Osteocyte (in vitro differentiated cells): Measurements from ENCODE around the gene HNF4A. TPM values are rescaled to one million over a fixed set of nuclear protein-coding genes. Genes with fewer than 3 reads are reported as not detected.

Experiments
- DNase-seq: peaks from one replicate; pipeline ENCODE4 v3.0.0; 2021; ENCODE audit warnings: mixed read lengths; ENCODE audit not compliant: unreplicated experiment; ENCODE audit errors: extremely low spot score
- H3K27ac Mint-ChIP-seq: one replicate; pipeline ENCODE4 v1.8.0; 2021; ENCODE audit warnings: mild to moderate bottlenecking, mixed read lengths; ENCODE audit not compliant: unreplicated experiment
- H3K27me3 Mint-ChIP-seq: one replicate; pipeline ENCODE4 v1.8.0; 2021; ENCODE audit warnings: mixed read lengths; ENCODE audit not compliant: unreplicated experiment
- H3K36me3 Mint-ChIP-seq: one replicate; pipeline ENCODE4 v1.8.0; 2021; ENCODE audit warnings: mixed read lengths; ENCODE audit not compliant: unreplicated experiment
- H3K4me1 Mint-ChIP-seq: one replicate; pipeline ENCODE4 v1.8.0; 2021; ENCODE audit warnings: mixed read lengths; ENCODE audit not compliant: unreplicated experiment
- H3K4me3 Mint-ChIP-seq: one replicate; pipeline ENCODE4 v1.8.0; 2021; ENCODE audit warnings: mild to moderate bottlenecking, moderate library complexity, mixed read lengths; ENCODE audit not compliant: unreplicated experiment
- H3K9me3 Mint-ChIP-seq: one replicate; pipeline ENCODE4 v1.8.0; 2021; ENCODE audit warnings: mixed read lengths; ENCODE audit not compliant: unreplicated experiment
- total RNA-seq: library from RNA; stranded (reverse); gene quantifications from 2 replicates; pipeline ENCODE4 v1.2.1, GENCODE V29; 2021
- TF ChIP-seq, protein P1 (sequence below): fragments of 200-600 bp; sonication (generic); IDR thresholded peaks from 2 replicates; pipeline ENCODE4 v1.5.0; 2021; ENCODE audit warnings: antibody characterized with exemption, mild to moderate bottlenecking, moderate library complexity

Gene HNF4A
- total RNA-seq, 1 donor from 2014 or later: not detected

DNA sequence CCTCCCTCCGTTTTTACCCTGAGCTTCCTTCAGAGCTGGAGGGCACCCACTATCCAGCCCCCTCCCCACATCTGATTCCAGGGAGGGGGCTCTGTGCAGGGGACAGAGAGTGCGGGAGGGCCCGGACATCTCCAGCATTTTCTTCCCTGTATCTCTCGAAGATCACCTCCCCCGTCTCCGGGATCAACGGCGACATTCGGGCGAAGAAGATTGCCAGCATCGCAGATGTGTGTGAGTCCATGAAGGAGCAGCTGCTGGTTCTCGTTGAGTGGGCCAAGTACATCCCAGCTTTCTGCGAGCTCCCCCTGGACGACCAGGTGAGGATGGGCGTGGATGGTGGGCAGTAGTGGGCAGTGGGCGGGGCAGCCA lies 58.8 kb downstream of the HNF4A start:
- Mint-ChIP-seq H3K36me3 (no peaks in the 10 kb centered on the region), H3K4me3 (no peak overlapping the region), H3K27me3 (peaks cover 29% of the 10 kb centered on the region), H3K4me1 (no peaks in the 10 kb centered on the region), H3K27ac (no peak overlapping the region), H3K9me3 (no peaks in the 10 kb centered on the region)
- TF ChIP-seq, protein P1, sequence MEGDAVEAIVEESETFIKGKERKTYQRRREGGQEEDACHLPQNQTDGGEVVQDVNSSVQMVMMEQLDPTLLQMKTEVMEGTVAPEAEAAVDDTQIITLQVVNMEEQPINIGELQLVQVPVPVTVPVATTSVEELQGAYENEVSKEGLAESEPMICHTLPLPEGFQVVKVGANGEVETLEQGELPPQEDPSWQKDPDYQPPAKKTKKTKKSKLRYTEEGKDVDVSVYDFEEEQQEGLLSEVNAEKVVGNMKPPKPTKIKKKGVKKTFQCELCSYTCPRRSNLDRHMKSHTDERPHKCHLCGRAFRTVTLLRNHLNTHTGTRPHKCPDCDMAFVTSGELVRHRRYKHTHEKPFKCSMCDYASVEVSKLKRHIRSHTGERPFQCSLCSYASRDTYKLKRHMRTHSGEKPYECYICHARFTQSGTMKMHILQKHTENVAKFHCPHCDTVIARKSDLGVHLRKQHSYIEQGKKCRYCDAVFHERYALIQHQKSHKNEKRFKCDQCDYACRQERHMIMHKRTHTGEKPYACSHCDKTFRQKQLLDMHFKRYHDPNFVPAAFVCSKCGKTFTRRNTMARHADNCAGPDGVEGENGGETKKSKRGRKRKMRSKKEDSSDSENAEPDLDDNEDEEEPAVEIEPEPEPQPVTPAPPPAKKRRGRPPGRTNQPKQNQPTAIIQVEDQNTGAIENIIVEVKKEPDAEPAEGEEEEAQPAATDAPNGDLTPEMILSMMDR: no peak
- no peak for DNase-seq

DNA sequence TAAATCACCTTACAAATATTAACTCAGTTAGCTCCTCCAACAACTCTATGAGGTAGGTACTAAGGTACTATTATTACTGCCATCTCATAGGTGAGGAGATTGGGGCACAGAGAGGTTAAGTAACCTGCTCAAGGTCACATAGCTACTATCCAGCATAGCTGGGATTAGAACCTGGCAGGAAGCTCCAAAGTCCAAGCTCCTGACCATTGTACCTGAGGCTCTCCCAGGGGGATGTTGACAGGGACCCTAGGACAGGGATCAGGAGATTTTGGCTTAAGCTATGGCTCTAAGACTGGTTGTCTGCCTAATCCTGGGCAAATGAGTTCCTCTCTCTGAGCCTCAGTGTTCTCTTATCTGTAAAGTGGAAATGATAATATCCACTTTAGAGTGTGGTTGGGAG lies 59.3 kb downstream of the HNF4A start:
- DNase-seq: no peak
- Mint-ChIP-seq H3K9me3 (no peaks in the 10 kb centered on the region), H3K27me3 (peaks cover 29% of the 10 kb centered on the region), H3K27ac (no peak overlapping the region), H3K4me1 (no peaks in the 10 kb centered on the region), H3K36me3 (no peaks in the 10 kb centered on the region), H3K4me3 (no peak overlapping the region)
- TF ChIP-seq, protein P1: no peak

DNA sequence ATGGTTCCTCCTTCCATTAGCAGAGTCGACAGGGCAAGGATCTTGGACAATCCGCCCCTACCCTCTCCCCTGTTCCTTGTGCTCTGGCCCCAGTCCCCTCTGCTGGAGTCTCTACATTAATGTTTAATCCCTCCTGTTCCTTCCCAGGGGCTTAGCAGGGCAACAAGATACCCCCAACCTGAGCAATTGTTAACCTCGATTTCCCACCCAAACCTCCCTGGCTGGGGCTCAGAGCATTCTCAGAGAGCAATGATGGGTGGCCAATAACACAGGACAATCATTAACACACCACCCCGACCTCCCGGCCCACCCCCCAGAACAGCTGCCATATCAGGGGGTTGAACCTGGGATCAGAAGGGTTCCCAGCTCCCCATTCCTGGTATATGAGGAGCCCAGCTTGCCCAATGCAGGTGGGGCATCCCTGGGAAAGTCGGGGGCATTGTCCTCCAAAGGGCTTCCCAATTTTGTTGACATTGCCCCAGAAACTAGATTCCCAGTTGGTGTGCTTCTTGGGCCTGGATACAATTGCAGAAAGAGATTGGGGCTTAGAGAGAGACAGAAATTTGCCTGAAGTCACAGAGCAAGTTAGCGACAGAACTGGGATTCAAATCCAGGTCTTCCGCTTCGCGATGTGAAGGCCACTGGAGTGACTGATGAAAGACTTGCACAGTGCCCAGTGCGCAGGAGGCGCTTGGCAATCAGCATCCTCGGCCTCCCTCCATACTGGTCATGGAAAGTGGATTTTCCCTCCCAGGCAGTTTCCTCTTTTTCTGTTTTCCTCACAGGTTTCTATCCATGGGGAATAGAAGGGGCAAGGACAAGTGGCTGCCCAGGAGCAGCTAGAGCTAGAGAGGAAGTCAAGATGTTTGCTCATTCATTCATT lies 60.6 kb downstream of the HNF4A start:
- Mint-ChIP-seq H3K4me1 (no peaks in the 10 kb centered on the region), H3K9me3 (no peaks in the 10 kb centered on the region)
- TF ChIP-seq, protein P1: no peak

DNA sequence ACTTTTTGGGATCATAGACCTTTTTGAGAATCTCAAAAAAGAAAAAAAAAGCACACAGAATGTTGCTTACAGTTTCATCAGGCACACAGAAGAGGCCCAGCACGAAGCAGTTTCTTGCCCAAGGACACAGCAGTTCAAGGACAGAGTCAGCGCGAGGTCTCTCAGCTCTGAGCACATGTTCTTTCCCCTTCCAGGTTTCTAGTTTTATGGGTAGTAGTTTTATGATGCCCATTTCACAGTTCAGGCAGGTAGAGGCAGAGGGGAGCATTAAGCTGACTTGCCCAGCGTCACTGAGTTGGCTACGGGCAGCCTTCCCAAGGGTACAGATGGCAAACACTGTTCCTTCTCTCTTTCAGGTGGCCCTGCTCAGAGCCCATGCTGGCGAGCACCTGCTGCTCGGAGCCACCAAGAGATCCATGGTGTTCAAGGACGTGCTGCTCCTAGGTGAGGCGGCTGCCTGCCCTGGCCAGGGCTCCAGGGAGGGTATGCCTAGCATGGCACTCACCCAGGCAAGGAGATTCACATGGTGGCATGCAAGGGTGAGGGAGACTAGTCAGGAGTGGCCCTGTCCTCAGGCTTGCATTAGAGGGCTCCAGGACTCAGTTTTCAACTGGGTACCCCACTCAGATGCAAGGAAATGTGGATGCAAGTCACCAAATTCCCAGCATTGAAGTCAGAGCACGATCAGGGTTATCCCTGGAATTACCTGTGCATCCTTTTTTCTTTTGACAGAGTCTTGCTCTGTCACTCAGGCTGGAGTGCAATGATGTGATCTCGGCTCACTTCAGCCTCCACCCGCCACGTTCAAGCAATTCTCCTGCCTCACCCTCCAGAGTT lies 62.8 kb downstream of the HNF4A start:
- Mint-ChIP-seq H3K27ac (no peak overlapping the region), H3K4me1 (no peaks in the 10 kb centered on the region), H3K27me3 (peaks cover 36% of the 10 kb centered on the region), H3K9me3 (no peaks in the 10 kb centered on the region), H3K36me3 (no peaks in the 10 kb centered on the region), H3K4me3 (no peak overlapping the region)
- no peak for DNase-seq
- TF ChIP-seq, protein P1: no peak

More for the DNA sequence above, 60.6 kb downstream of the HNF4A start:
- Mint-ChIP-seq H3K27me3 (peaks cover 37% of the 10 kb centered on the region), H3K27ac (no peak overlapping the region), H3K36me3 (no peaks in the 10 kb centered on the region), H3K4me3 (no peak overlapping the region)
- DNase-seq: no peak
